HG03439 (cell line): ENCODE measurements around the gene ACOXL.

Source experiments
- ATAC-seq: cut with Tn5 transposase; IDR thresholded peaks from one replicate; pipeline ENCODE4 v1.9.1; 2021; ENCODE audit warnings: mild to moderate bottlenecking, moderate library complexity; ENCODE audit not compliant: unreplicated experiment

Gene ACOXL

GRCh38 chr2:110751642-110752041 lies 19.3 kb downstream of the ACOXL start:
- no peak for ATAC-seq

- ATAC-seq: no peak
Observed at GRCh38 chr2:110752871-110753270, 20.5 kb downstream of the ACOXL start.

- ATAC-seq: no peak
Observed at GRCh38 chr2:110755491-110756078, 23.2 kb downstream of the ACOXL start.

- ATAC-seq: no peak
Observed at GRCh38 chr2:110759411-110759810, 27.0 kb downstream of the ACOXL start.

- ATAC-seq: no peak
Observed at GRCh38 chr2:110764931-110765330, 32.6 kb downstream of the ACOXL start.

- no peak for ATAC-seq
Observed at GRCh38 chr2:110766291-110766690, 33.9 kb downstream of the ACOXL start.

GRCh38 chr2:110768591-110768990 lies 36.2 kb downstream of the ACOXL start:
- ATAC-seq: no peak

GRCh38 chr2:110770404-110770958 lies 38.1 kb downstream of the ACOXL start:
- ATAC-seq: no peak

- ATAC-seq: no peak
Observed at GRCh38 chr2:110770959-110771431, 38.6 kb downstream of the ACOXL start.

- no peak for ATAC-seq
Observed at GRCh38 chr2:110771547-110772382, 39.4 kb downstream of the ACOXL start.

GRCh38 chr2:110772383-110772755 lies 40.0 kb downstream of the ACOXL start:
- no peak for ATAC-seq

- no peak for ATAC-seq
Observed at GRCh38 chr2:110773401-110773921, 41.1 kb downstream of the ACOXL start.

- ATAC-seq: no peak
Observed at GRCh38 chr2:110774701-110775100, 42.3 kb downstream of the ACOXL start.

GRCh38 chr2:110777531-110778311 lies 45.3 kb downstream of the ACOXL start:
- no peak for ATAC-seq

- ATAC-seq: no peak
Observed at GRCh38 chr2:110780461-110780860, 48.1 kb downstream of the ACOXL start.

- no peak for ATAC-seq
Observed at GRCh38 chr2:110783196-110783873, 51.0 kb downstream of the ACOXL start.

- ATAC-seq: no peak
Observed at GRCh38 chr2:110784047-110784631, 51.8 kb downstream of the ACOXL start.

GRCh38 chr2:110785439-110785838 lies 53.1 kb downstream of the ACOXL start:
- ATAC-seq: no peak

GRCh38 chr2:110788976-110789375 lies 56.6 kb downstream of the ACOXL start:
- ATAC-seq: no peak

GRCh38 chr2:110789706-110790105 lies 57.3 kb downstream of the ACOXL start:
- ATAC-seq: no peak
